Measurements from ENCODE around the gene SRRM2. TPM values are rescaled to one million over a fixed set of nuclear protein-coding genes. Genes with fewer than 3 reads are reported as not detected.
A peak's percentile ranks its signal among the peaks of the same experiment; 100 is the strongest.

SRRM2 gene
- total RNA-seq, 2 donors from 2014 or later, result 843 to 876 TPM

GRCh38 chr16:2809149-2809760 lies 56.8 kb downstream of the SRRM2 start:
- no peak for DNase-seq
- Mint-ChIP-seq H3K4me1 (peaks cover 12% of the 10 kb centered on the region), H3K4me3 (no peak overlapping the region), H3K27me3 (ENCODE audit: insufficient read depth) (peaks cover 35% of the 10 kb centered on the region), H3K27ac (no peak overlapping the region), H3K36me3 (ENCODE audit: low read depth) (no peaks in the 10 kb centered on the region), H3K9me3 (peaks cover 11% of the 10 kb centered on the region)
- Histone ChIP-seq H3K4me1 (ENCODE audit: control insufficient read depth, insufficient read depth, low read length) (peaks cover 5% of the 10 kb centered on the region), H3K27ac (ENCODE audit: low read depth, low read length) (no peak overlapping the region), H3K9ac (ENCODE audit: extremely low read depth, low read length, poor library complexity, severe bottlenecking) (no peak overlapping the region), H3K36me3 (ENCODE audit: control insufficient read depth, insufficient read depth, low read length) (no peaks in the 10 kb centered on the region), H3K9me3 (ENCODE audit: control insufficient read depth, low read length) (peaks cover 2% of the 10 kb centered on the region), H3K4me3 (ENCODE audit: low read length) (no peak overlapping the region), H3K27me3 (ENCODE audit: control insufficient read depth, insufficient read depth, low read length, poor library complexity, severe bottlenecking) (peaks cover 4% of the 10 kb centered on the region)
- WGBS, 2 experiments (ENCODE audit: insufficient coverage in 1 of 2, insufficient read length in 1 of 2), result 82 to 91% methylated on average over 2 of the region's 3 CpGs
- TF ChIP-seq CTCF (conservative IDR thresholded peaks at IDR 0.05), result no peak

GRCh38 chr16:2810651-2811050 lies 58.2 kb downstream of the SRRM2 start:
- Histone ChIP-seq H3K9ac (ENCODE audit: extremely low read depth, low read length, poor library complexity, severe bottlenecking) (no peak overlapping the region), H3K27ac (ENCODE audit: low read depth, low read length) (no peak overlapping the region), H3K4me1 (ENCODE audit: control insufficient read depth, insufficient read depth, low read length) (peaks cover 5% of the 10 kb centered on the region), H3K27me3 (ENCODE audit: control insufficient read depth, insufficient read depth, low read length, poor library complexity, severe bottlenecking) (peaks cover 4% of the 10 kb centered on the region), H3K4me3 (ENCODE audit: low read length) (no peak overlapping the region), H3K36me3 (ENCODE audit: control insufficient read depth, insufficient read depth, low read length) (no peaks in the 10 kb centered on the region), H3K9me3 (ENCODE audit: control insufficient read depth, low read length) (no peaks in the 10 kb centered on the region)
- DNase-seq, result no peak
- WGBS, 2 experiments (ENCODE audit: insufficient coverage in 1 of 2, insufficient read length in 1 of 2), result 91 to 100% methylated on average over 4 to 6 of the region's 6 CpGs
- H3K36me3 Mint-ChIP-seq (ENCODE audit: low read depth), result no peaks in the 10 kb centered on the region
- no peak for TF ChIP-seq CTCF (conservative IDR thresholded peaks at IDR 0.05)
- peaks cover 27% of the 10 kb centered on the region for H3K27me3 Mint-ChIP-seq (ENCODE audit: insufficient read depth)
- peaks cover 12% of the 10 kb centered on the region for H3K4me1 Mint-ChIP-seq
- no peak overlapping the region for H3K4me3 Mint-ChIP-seq
- no peak overlapping the region for H3K27ac Mint-ChIP-seq
- H3K9me3 Mint-ChIP-seq, result peaks cover 8% of the 10 kb centered on the region

GRCh38 chr16:2811703-2812471 lies 59.4 kb downstream of the SRRM2 start:
- no peaks in the 10 kb centered on the region for H3K27me3 ChIP-seq (ENCODE audit: control insufficient read depth, insufficient read depth, low read length, poor library complexity, severe bottlenecking)
- WGBS, 2 experiments (ENCODE audit: insufficient coverage in 1 of 2, insufficient read length in 1 of 2), result 84 to 89% methylated on average over 14 to 15 of the region's 15 CpGs
- H3K27ac ChIP-seq (ENCODE audit: low read depth, low read length), result no peak overlapping the region
- H3K36me3 ChIP-seq (ENCODE audit: control insufficient read depth, insufficient read depth, low read length), result no peaks in the 10 kb centered on the region
- no peaks in the 10 kb centered on the region for H3K9me3 ChIP-seq (ENCODE audit: control insufficient read depth, low read length)
- Mint-ChIP-seq H3K36me3 (ENCODE audit: low read depth) (no peaks in the 10 kb centered on the region), H3K9me3 (peaks cover 8% of the 10 kb centered on the region), H3K4me1 (peaks cover 12% of the 10 kb centered on the region), H3K4me3 (no peak overlapping the region), H3K27me3 (ENCODE audit: insufficient read depth) (peaks cover 16% of the 10 kb centered on the region), H3K27ac (no peak overlapping the region)
- no peak overlapping the region for H3K4me3 ChIP-seq (ENCODE audit: low read length)
- peaks cover 5% of the 10 kb centered on the region for H3K4me1 ChIP-seq (ENCODE audit: control insufficient read depth, insufficient read depth, low read length)
- peak; percentile 61 for DNase-seq
- no peak overlapping the region for H3K9ac ChIP-seq (ENCODE audit: extremely low read depth, low read length, poor library complexity, severe bottlenecking)
- no peak for TF ChIP-seq CTCF (conservative IDR thresholded peaks at IDR 0.05)

All from endodermal cell (in vitro differentiated cells).